Astrocyte of the cerebellum (primary cell): ENCODE results near the gene C1orf167.

ENCODE experiments used
- DNase-seq: peaks from one replicate; pipeline ENCODE4 v3.0.0-alpha.2; 2011; ENCODE audit warnings: low read depth
- H3K4me3 ChIP-seq: 2 replicates; pipeline ENCODE4 v1.5.1; 2011; ENCODE audit warnings: mild to moderate bottlenecking, low read depth, low read length, moderate library complexity
- in situ Hi-C: cut with HindIII; loops from 2 replicates; pipeline ENCODE4 v1.10.0; 2017; ENCODE audit warnings: low sequenced_read_pairs
- TF ChIP-seq, protein P1 (sequence below): IDR thresholded peaks from 2 replicates; pipeline ENCODE4 v1.5.1; 2012; ENCODE audit warnings: low read length, low read depth, moderate library complexity, mild to moderate bottlenecking; ENCODE audit errors: missing control alignments

Gene C1orf167

DNA sequence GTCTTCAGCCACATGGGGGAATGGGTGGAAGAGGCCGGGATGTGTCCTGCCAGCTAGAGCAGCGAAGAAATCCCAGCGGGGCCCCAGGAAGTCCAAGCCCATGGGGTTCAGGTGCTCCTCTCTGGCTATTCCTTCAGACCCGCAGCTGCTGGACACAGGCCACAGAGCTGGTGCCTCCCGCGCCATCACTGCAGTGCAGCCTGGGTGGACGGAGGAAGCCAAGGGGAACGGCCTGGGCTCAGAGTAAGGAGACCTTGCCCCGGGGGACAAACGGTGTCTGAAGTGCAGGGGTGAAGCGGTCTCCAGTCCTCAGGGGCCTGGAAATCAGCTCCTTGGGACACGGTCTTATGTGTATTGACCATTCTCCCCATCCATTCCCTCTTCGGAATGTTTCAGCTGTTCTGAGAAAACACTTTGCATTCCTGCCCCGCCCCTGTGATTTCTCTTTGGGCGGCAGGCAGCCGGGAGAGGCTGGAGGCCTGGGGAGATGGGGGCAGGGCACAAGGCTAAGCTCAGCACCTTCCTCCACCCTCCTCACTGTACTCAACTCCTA lies 25.3 kb downstream of the C1orf167 start:
- TF ChIP-seq, protein P1, sequence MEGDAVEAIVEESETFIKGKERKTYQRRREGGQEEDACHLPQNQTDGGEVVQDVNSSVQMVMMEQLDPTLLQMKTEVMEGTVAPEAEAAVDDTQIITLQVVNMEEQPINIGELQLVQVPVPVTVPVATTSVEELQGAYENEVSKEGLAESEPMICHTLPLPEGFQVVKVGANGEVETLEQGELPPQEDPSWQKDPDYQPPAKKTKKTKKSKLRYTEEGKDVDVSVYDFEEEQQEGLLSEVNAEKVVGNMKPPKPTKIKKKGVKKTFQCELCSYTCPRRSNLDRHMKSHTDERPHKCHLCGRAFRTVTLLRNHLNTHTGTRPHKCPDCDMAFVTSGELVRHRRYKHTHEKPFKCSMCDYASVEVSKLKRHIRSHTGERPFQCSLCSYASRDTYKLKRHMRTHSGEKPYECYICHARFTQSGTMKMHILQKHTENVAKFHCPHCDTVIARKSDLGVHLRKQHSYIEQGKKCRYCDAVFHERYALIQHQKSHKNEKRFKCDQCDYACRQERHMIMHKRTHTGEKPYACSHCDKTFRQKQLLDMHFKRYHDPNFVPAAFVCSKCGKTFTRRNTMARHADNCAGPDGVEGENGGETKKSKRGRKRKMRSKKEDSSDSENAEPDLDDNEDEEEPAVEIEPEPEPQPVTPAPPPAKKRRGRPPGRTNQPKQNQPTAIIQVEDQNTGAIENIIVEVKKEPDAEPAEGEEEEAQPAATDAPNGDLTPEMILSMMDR, result no peak
- in situ Hi-C loops, result no loop called here
- no peak overlapping the region for H3K4me3 ChIP-seq
- DNase-seq, result no peak

DNA sequence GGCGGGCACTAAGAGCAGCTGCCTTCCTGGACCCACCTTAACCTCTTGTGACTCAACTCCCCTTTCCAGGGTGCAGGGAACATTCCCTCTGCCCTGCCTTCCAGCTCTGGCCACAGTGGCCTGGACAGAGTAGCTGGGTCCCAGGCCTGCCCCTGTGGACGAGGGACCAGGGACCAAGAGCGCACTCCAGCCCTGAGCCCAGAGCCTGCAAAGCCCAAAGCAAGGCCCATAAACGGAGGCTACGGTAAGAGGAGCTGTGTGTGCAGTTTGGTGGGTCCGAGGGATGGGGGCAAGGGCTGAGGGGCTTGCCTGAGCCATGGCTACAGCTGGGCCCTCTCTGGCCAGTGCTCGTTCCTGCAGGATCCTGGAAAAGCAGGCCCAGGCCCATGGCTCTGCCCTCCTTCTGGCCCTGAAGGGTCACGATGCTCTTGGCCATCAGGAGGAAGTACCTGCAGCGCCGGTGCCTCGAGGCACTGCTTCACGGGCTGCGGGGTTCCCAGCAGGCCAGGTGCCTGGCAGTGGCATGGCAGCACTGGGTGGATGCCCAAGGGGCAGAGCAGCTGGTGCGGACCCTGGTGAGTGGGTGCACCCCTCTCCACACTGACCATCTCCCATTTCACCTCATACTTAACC lies 25.9 kb downstream of the C1orf167 start:
- no peak overlapping the region for H3K4me3 ChIP-seq
- no peak for DNase-seq
- in situ Hi-C loops, result no loop called here

DNA sequence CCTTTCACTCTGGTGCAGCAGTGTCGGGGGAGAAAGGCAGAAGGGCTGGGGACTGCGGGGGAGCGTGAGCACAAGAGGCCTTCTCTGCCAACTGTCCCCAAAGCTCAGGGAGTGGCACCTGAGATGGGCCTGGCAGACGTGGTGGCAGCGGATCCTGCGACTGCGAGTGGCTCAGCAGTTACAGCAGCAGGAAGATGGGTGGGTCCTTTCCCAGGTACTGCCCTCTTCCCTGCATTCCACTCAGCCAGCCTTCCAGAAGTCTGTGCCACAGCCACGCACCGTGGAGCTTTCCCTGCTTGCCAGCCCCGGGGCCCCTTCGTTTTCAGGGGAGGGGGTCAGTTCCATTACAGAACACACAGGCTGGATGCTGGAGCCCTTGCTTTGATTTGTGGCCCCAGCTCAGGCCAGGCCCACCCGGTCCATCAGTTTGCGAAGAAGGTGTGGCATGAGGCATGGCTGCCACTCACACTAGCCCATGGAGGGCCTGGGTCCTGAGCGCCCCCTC lies 26.6 kb downstream of the C1orf167 start:
- TF ChIP-seq, protein P1, result no peak
- no peak overlapping the region for H3K4me3 ChIP-seq
- in situ Hi-C loops, result no loop called here
- no peak for DNase-seq

More for the DNA sequence above, 25.9 kb downstream of the C1orf167 start:
- TF ChIP-seq, protein P1, result no peak

DNA sequence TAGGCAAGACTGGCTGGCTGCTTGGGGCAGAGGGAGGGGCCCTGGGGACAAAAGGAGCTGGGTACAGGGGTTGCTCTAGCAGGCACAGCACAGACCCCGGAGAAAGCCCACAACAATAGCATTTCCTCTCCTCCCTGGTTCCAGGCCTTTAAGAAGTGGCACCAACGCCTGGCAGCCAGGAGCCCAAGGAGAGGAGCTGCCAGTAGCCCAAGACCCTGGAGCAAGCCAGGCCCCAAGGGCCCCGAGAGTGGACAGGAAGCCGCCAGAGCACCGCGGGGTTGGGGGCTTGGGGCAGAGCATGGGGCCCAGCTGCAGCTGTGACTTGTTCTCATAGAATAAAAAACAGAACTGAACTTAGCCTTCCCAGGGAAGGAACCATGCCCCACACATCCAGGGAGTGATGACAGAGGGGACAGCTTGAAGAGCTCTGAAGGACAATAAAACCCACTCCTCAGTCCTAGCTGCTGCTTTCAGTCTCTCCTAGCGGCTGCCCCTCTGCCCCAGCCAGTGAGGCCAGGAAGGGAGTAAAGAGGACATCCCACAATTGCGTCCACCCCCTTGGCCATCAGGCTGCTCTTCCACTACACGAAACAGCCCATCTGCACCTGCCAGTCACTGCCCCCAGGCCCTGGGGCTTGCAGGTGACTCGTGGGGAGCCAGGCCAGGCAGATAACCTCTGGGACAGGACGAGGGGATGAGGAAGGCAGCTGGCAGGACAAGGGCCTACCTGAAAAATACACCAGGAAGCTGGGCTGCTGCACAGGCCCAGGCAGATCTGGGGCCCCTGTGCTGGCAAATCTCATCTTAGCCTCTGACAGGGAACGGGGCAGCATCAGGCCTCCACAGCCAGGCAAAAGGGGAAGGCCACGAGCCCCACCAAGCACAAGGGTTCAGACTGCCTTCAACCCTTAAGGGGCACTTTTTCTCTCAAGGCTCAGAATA lies 27.4 kb downstream of the C1orf167 start:
- TF ChIP-seq, protein P1, result no peak
- no peak overlapping the region for H3K4me3 ChIP-seq
- in situ Hi-C loops, result no loop called here
- no peak for DNase-seq

DNA sequence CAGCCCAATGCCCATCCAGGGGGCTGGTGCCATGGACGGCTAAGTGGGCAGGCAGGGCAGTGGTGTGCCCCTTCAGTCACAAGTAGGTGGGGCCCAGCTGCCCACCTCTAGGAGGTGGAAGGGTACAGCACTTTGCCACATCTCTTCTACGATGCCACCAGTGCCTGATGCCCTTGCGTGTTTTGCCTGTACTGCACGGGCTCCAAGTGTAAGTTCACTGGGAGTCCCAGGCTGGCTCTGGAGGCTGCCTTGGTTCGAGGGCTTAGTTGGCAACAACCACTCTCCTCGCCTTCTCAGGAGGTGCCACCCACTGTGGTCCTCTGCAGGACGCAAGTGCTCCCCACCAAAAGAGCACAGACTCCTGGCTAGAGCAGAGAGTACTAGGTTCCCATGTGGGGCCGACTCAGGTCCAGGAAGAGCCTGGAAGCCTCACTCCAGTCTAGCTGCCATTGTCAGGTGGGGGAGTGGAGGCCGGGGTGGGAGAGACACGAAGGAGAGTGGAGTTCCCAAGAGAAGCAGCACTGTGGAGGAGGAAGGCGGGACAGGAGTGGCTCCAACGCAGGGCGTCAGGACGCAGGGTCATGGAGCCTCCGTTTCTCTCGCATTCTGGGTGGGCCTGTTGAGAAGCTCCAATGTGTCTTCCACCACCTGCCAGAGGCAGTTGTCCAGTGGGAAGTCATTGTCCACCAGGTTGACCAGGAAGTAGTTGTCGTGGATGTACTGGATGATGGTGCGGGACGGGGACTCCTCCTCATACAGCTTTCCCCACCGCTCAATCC lies 28.3 kb downstream of the C1orf167 start:
- in situ Hi-C loops, result no loop called here
- no peak overlapping the region for H3K4me3 ChIP-seq
- DNase-seq, result no peak
- TF ChIP-seq, protein P1, result no peak
